K562 (cell line): ENCODE results near the gene COL26A1. TPM values are rescaled to one million over a fixed set of nuclear protein-coding genes. Genes with fewer than 3 reads are reported as not detected.

ENCODE experiments used
- ATAC-seq: fragments of 200-7000 bp; cut with Tn5 transposase; 3 replicates; pipeline ENCODE4 v1.9.1; 2020; ENCODE audit warnings: moderate library complexity
- BruUV-seq: library from RNA; stranded (reverse); fragments of 400-500 nt; replicated peaks from 2 replicates; lab custom pipeline; 2021; lab: Mats Ljungman, UMichigan
- CTCF ChIA-PET: fragments of 300-600 bp; formaldehyde crosslinking; extraction: SDS; loops from one replicate; lab custom pipeline; 2021; ENCODE audit warnings: low intra/inter-chr PET ratio; lab: Yijun Ruan, JAX
- POLR2A ChIA-PET: fragments of 300-600, 350-650 bp; sonication (Branson Sonifier 250); formaldehyde crosslinking; extraction: SDS; loops from one replicate; lab custom pipeline; 2021; ENCODE audit warnings: antibody characterized with exemption, inconsistent platforms; lab: Yijun Ruan, JAX
- DNase-seq, 4 experiments: peaks; one replicate each; pipeline versions ENCODE4 v3.0.0 to v3.0.0-alpha.2; 2011 to 2018; ENCODE audit warnings: low spot score in 3 of 4, mixed read lengths in 3 of 4; ENCODE audit errors: extremely low read depth in 1 of 4
- FAIRE-seq: peaks from 2 replicates; lab custom pipeline; 2011; peaks lifted over from hg19 to GRCh38; lab: Jason Lieb, UNC
- H2AFZ ChIP-seq: 2 replicates; pipeline ENCODE4 v1.6.0; 2011; ENCODE audit warnings: low read depth, low read length, control low read depth, inconsistent platforms
- H3K27ac ChIP-seq: fragments of 200-600 bp; 3 replicates; pipeline ENCODE4 v1.8.0; 2011; ENCODE audit warnings: low read depth, mild to moderate bottlenecking, control low read depth, inconsistent platforms, low read length, moderate library complexity, mixed read lengths; ENCODE audit errors: extremely low read depth
- H3K27me3 ChIP-seq, 2 experiments: fragments of 300-600 bp in 1 of 2; 2 replicates in 1 of 2; 3 replicates in 1 of 2; pipeline versions ENCODE4 v1.6.0 to v1.8.0; 2011; ENCODE audit warnings: inconsistent platforms in 2 of 2, low read length in 2 of 2, mild to moderate bottlenecking in 1 of 2, mixed read lengths in 1 of 2, moderate library complexity in 1 of 2; ENCODE audit not compliant: control insufficient read depth in 2 of 2, insufficient read depth in 2 of 2
- H3K36me3 ChIP-seq: fragments of 300-600 bp; 3 replicates; pipeline ENCODE4 v1.8.0; 2011; ENCODE audit warnings: mild to moderate bottlenecking, low read length, inconsistent platforms; ENCODE audit not compliant: control insufficient read depth, insufficient read depth
- H3K4me1 ChIP-seq, 2 experiments: fragments of 200-600 bp in 1 of 2; replicated peaks in 1 of 2; 2 replicates in 1 of 2; 3 replicates in 1 of 2; pipeline versions ENCODE4 v1.5.1 to v1.8.0; 2011; ENCODE audit warnings: inconsistent platforms in 2 of 2, low read length in 2 of 2, mild to moderate bottlenecking in 1 of 2, mixed read lengths in 1 of 2, moderate library complexity in 1 of 2; ENCODE audit not compliant: control insufficient read depth in 2 of 2, insufficient read depth in 2 of 2
- H3K4me2 ChIP-seq: 2 replicates; pipeline ENCODE4 v1.6.1; 2011; ENCODE audit warnings: low read length, control low read depth, inconsistent platforms, mixed read lengths; ENCODE audit not compliant: insufficient read depth
- H3K4me3 ChIP-seq: fragments of 200-600 bp; sonication (generic), shearing (Covaris generic); 2 replicates; pipeline ENCODE4 v1.5.1; 2016; ENCODE audit warnings: control low read depth, inconsistent platforms
- H3K79me2 ChIP-seq: fragments of 200-600 bp; 3 replicates; pipeline ENCODE4 v1.8.0; 2011; ENCODE audit warnings: low read length, inconsistent platforms; ENCODE audit not compliant: control insufficient read depth, insufficient read depth
- H3K9ac ChIP-seq, 2 experiments: 2 replicates each; pipeline versions ENCODE4 v1.6.0 to v1.6.1; 2011; ENCODE audit warnings: low read depth in 2 of 2, low read length in 2 of 2, control low read depth in 1 of 2, inconsistent platforms in 1 of 2, mild to moderate bottlenecking in 1 of 2, mixed read lengths in 1 of 2; ENCODE audit not compliant: insufficient read depth in 1 of 2
- H3K9me1 ChIP-seq: one replicate; pipeline ENCODE4 v1.6.0; 2011; ENCODE audit warnings: inconsistent platforms, mild to moderate bottlenecking, low read length, moderate library complexity; ENCODE audit not compliant: control insufficient read depth, insufficient read depth
- H3K9me3 ChIP-seq: replicated peaks from 2 replicates; pipeline ENCODE4 v1.5.1; 2011; ENCODE audit warnings: low read depth, low read length, inconsistent platforms; ENCODE audit not compliant: control insufficient read depth, insufficient read depth
- H4K20me1 ChIP-seq: replicated peaks from 2 replicates; pipeline ENCODE4 v1.6.1; 2011; ENCODE audit warnings: low read length, inconsistent platforms, mixed read lengths; ENCODE audit not compliant: control insufficient read depth, insufficient read depth
- BCL6 ChIP-seq: fragments of 250-450 bp; sonication (Bioruptor Pico); IDR thresholded peaks from 2 replicates; pipeline ENCODE4 v1.4.0; 2020
- CEBPG ChIP-seq, 3 experiments: fragments of 200-800 bp in 1 of 3; sonication (Bioruptor generic) in 1 of 3; sonication (generic) in 1 of 3; formaldehyde crosslinking in 1 of 3; IDR thresholded peaks in 2 of 3; conservative IDR thresholded peaks in 1 of 3; 2 replicates each; pipeline versions ENCODE4 v1.6.1 to v1.8.0; 2016 to 2022; ENCODE audit warnings: missing compliant biosample characterization in 2 of 3, missing genetic modification characterization in 2 of 3, mild to moderate bottlenecking in 1 of 3, missing genetic modification reagents in 1 of 3
- CHCHD3 ChIP-seq: fragments of 250-450 bp; sonication (Bioruptor Pico); IDR thresholded peaks from 2 replicates; pipeline ENCODE4 v2.1.2; 2022; ENCODE audit warnings: mild to moderate bottlenecking
- CREBBP ChIP-seq: IDR thresholded peaks from one replicate; pipeline ENCODE4 v1.6.1; 2012; ENCODE audit warnings: low read depth, mild to moderate bottlenecking, control low read depth, inconsistent platforms, low read length
- HNRNPH1 ChIP-seq: fragments of 200-400 bp; formaldehyde crosslinking; optimal IDR thresholded peaks from 2 replicates; pipeline ENCODE3; 2017; ENCODE audit warnings: low read depth, mild to moderate bottlenecking, low read length, moderate library complexity
- LCOR ChIP-seq: sonication (generic); formaldehyde crosslinking; IDR thresholded peaks from 2 replicates; pipeline ENCODE4 v1.8.0; 2022; ENCODE audit warnings: mild to moderate bottlenecking, missing genetic modification reagents
- RBM15 ChIP-seq: fragments of 200-400 bp; formaldehyde crosslinking; IDR thresholded peaks from 2 replicates; pipeline ENCODE4 v1.6.1; 2018; ENCODE audit warnings: mild to moderate bottlenecking, low read length, moderate library complexity; ENCODE audit not compliant: insufficient read depth
- SAFB ChIP-seq: fragments of 200-400 bp; formaldehyde crosslinking; IDR thresholded peaks from 2 replicates; pipeline ENCODE4 v1.6.1; 2017; ENCODE audit warnings: low read depth, low read length, borderline replicate concordance
- STAG1 ChIP-seq: sonication (generic); formaldehyde crosslinking; IDR thresholded peaks from 2 replicates; pipeline ENCODE4 v1.5.0; 2020; ENCODE audit warnings: missing genetic modification reagents, borderline replicate concordance
- TCF7L2 ChIP-seq: fragments of 150-350 bp; IDR thresholded peaks from 2 replicates; pipeline ENCODE4 v1.6.1; 2016; ENCODE audit warnings: low read depth, mild to moderate bottlenecking, low read length, moderate library complexity
- ZFP1 ChIP-seq: fragments of 450-650 bp; formaldehyde crosslinking; IDR thresholded peaks from 2 replicates; pipeline ENCODE4 v1.4.0; 2020; ENCODE audit warnings: mild to moderate bottlenecking, mixed read lengths
- ZNF311 ChIP-seq: fragments of 250-450 bp; sonication (Bioruptor Pico); IDR thresholded peaks from 2 replicates; pipeline ENCODE4 v1.4.0; 2020; ENCODE audit warnings: mild to moderate bottlenecking, moderate library complexity
- ZNF316 ChIP-seq: fragments of 450-650 bp; IDR thresholded peaks from 2 replicates; pipeline ENCODE4 v1.6.1; 2016
- ZNF75A ChIP-seq: fragments of 450-650 bp; formaldehyde crosslinking; IDR thresholded peaks from 2 replicates; pipeline ENCODE4 v1.4.0; 2020; ENCODE audit warnings: mild to moderate bottlenecking
- WGBS: fragments of 100-300 bp; shearing (Covaris generic); methylation state at CpG from one replicate; pipeline ENCODE4 v1.1.6; 2016; ENCODE audit warnings: low coverage, mixed read lengths; ENCODE audit not compliant: insufficient coverage; ENCODE audit errors: missing lambda C conversion rate; 5-methylcytosine and 5-hydroxymethylcytosine counted together
- in situ Hi-C: fragments of 300-500 bp; cut with MboI; formaldehyde crosslinking; loops from 4 replicates; pipeline ENCODE4 v1.15.0; 2018; ENCODE audit warnings: inconsistent platforms, mixed read lengths
- intact Hi-C: fragments of 100-400 bp; cut with micrococcal nuclease; formaldehyde crosslinking; loops from 2 replicates; pipeline ENCODE4 v1.14.2; 2022
- polyA plus RNA-seq, 8 experiments: library from polyadenylated mRNA; depleted of rRNA in 4 of 8; stranded (reverse) in 5 of 8; unstranded in 3 of 8; fragments of >200 nt; fragmentation: Nextera tagmentation in 2 of 8; fragmentation: Illumina TruSeq in 1 of 8; extraction: Ambion mirVana in 2 of 8; extraction: Trizol in 1 of 8; gene quantifications; 2 replicates each; pipeline versions ENCODE4 v1.2.1 to v1.2.3, GENCODE V29; 2011 to 2014; ENCODE audit warnings: inconsistent platforms in 1 of 8, missing spikeins in 1 of 8
- total RNA-seq, 7 experiments: library from RNA; depleted of rRNA in 6 of 7; stranded (reverse); fragments of >200 nt in 6 of 7; fragmentation: Illumina TruSeq in 2 of 7; extraction: Trizol in 2 of 7; gene quantifications; 2 replicates each; pipeline versions ENCODE4 v1.2.1 to v1.2.3, GENCODE V29; 2011 to 2021; ENCODE audit warnings: low replicate concordance in 1 of 7
- TF ChIP-seq, protein P1 (sequence below): fragments of 450-650 bp; conservative IDR thresholded peaks from 2 replicates; pipeline ENCODE4 v1.6.1; 2016; ENCODE audit warnings: missing genetic modification characterization, low read depth, mild to moderate bottlenecking, control low read depth, missing compliant biosample characterization
- TF ChIP-seq, protein P2 (sequence below), 2 experiments: fragments of 250-450 bp in 1 of 2; fragments of 450-650 bp in 1 of 2; sonication (Bioruptor Pico) in 1 of 2; IDR thresholded peaks; 2 replicates each; pipeline versions ENCODE4 v1.6.1 to v1.8.0; 2016 to 2021; ENCODE audit warnings: mild to moderate bottlenecking in 2 of 2, moderate library complexity in 2 of 2, missing compliant biosample characterization in 1 of 2, missing genetic modification characterization in 1 of 2
- TF ChIP-seq, protein P3 (sequence below): fragments of 450-650 bp; IDR thresholded peaks from 2 replicates; pipeline ENCODE4 v1.6.1; 2016; ENCODE audit warnings: borderline replicate concordance

Gene COL26A1
- total and polyA plus RNA-seq, 9 of the 15 experiments (the other 6 are each of a cell fraction or from before 2014, with no cell fraction given), result 0.04 to 0.39 (median 0.07) TPM; not detected in 5

DNA sequence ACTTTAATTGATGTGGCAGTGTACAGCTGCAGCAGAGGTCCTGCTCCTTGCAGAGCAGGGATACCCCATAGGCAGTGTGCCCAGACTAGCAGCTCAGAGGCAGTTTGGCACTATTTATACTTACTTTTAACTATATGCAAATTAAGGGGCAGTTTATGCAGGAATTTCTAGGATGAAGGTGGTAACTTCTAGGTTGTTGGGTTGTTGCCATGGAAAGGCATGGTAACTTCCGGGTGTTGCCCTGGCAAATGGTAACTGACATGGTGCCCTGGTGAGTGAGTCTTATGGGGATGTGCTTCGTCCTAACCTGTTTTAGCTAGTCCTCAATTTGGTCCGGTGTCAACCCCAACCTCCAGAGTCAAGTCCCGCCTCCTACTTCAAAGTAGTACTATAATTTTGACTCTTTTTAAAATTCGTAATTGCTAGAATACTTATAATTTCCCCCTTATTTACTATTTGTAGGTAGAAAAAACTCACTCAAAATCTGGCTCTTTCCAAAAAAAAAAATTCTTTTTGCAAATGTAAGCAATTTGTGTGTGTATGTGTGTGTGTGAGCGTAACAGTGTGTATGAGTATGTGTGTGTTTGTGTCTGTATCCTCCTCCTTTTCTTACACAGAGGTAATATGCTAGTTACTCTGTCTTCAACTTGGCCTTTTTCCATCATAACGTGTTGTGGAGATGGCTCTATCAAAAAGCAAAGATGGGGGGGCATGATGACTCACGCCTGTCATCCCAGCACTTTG, 5.9 kb downstream of the COL26A1 start:
- WGBS, result 2% methylated on average over 8 of the region's 8 CpGs
- no peak overlapping the region for H3K4me2 ChIP-seq
- no peaks in the 10 kb centered on the region for H3K36me3 ChIP-seq
- intact Hi-C loops, result loop anchor here (10.0 kb wide), 1 partner anchor 46 kb away; no protein-coding TSS in a partner anchor
- no peaks in the 10 kb centered on the region for H3K9me1 ChIP-seq
- no peak overlapping the region for H3K9ac ChIP-seq
- no peak for ATAC-seq
- H3K9me3 ChIP-seq, result no peaks in the 10 kb centered on the region
- ChIA-PET CTCF (no interaction called here), POLR2A (no interaction called here)
- H4K20me1 ChIP-seq, result no peaks in the 10 kb centered on the region; the same call in 1 of the 2 replicates
- peaks cover 21 to 50% of the 10 kb centered on the region in 2 experiments; a peak in 3 of 5 replicates for H3K27me3 ChIP-seq
- no peak overlapping the region for H3K4me3 ChIP-seq
- no TSS peak for BruUV-seq
- no peak overlapping the region for H3K27ac ChIP-seq
- FAIRE-seq, result no peak
- no peak for DNase-seq
- H2AFZ ChIP-seq, result no peak overlapping the region
- H3K4me1 ChIP-seq, result peaks cover 0 to 5% of the 10 kb centered on the region in 2 experiments; a peak in 2 of 5 replicates
- in situ Hi-C loops, result no loop called here
- H3K79me2 ChIP-seq, result no peaks in the 10 kb centered on the region
- no peak for TF ChIP-seq BCL6 (CRISPR knock-in tag)
- no peak for TF ChIP-seq TCF7L2
- no peak for TF ChIP-seq RBM15
- TF ChIP-seq LCOR (CRISPR knock-in tag), result no peak
- no peak for TF ChIP-seq SAFB
- peak; percentile 4; the same call in 1 of the 2 replicates for TF ChIP-seq ZNF316
- TF ChIP-seq, protein P1, sequence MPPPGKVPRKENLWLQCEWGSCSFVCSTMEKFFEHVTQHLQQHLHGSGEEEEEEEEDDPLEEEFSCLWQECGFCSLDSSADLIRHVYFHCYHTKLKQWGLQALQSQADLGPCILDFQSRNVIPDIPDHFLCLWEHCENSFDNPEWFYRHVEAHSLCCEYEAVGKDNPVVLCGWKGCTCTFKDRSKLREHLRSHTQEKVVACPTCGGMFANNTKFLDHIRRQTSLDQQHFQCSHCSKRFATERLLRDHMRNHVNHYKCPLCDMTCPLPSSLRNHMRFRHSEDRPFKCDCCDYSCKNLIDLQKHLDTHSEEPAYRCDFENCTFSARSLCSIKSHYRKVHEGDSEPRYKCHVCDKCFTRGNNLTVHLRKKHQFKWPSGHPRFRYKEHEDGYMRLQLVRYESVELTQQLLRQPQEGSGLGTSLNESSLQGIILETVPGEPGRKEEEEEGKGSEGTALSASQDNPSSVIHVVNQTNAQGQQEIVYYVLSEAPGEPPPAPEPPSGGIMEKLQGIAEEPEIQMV (tag), result peak; percentile 71
- TF ChIP-seq ZFP1 (CRISPR knock-in tag), result no peak
- TF ChIP-seq, protein P2, sequence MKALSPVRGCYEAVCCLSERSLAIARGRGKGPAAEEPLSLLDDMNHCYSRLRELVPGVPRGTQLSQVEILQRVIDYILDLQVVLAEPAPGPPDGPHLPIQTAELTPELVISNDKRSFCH (CRISPR knock-in tag; IDR thresholded peaks at IDR 0.05), result no peak
- TF ChIP-seq, protein P2 (tag; IDR thresholded peaks at IDR 0.05), result no peak
- TF ChIP-seq STAG1 (CRISPR knock-in tag), result no peak
- no peak for TF ChIP-seq CEBPG (CRISPR knock-in tag; IDR thresholded peaks at IDR 0.05)
- TF ChIP-seq CEBPG (tag; conservative IDR thresholded peaks at IDR 0.05 in 1 of 2, IDR thresholded peaks at IDR 0.05 in 1 of 2), result no peak
- no peak for TF ChIP-seq CHCHD3 (CRISPR knock-in tag)
- no peak for TF ChIP-seq ZNF75A (CRISPR knock-in tag)
- TF ChIP-seq CREBBP, result no peak
- no peak for TF ChIP-seq ZNF311 (CRISPR knock-in tag)
- TF ChIP-seq, protein P3, sequence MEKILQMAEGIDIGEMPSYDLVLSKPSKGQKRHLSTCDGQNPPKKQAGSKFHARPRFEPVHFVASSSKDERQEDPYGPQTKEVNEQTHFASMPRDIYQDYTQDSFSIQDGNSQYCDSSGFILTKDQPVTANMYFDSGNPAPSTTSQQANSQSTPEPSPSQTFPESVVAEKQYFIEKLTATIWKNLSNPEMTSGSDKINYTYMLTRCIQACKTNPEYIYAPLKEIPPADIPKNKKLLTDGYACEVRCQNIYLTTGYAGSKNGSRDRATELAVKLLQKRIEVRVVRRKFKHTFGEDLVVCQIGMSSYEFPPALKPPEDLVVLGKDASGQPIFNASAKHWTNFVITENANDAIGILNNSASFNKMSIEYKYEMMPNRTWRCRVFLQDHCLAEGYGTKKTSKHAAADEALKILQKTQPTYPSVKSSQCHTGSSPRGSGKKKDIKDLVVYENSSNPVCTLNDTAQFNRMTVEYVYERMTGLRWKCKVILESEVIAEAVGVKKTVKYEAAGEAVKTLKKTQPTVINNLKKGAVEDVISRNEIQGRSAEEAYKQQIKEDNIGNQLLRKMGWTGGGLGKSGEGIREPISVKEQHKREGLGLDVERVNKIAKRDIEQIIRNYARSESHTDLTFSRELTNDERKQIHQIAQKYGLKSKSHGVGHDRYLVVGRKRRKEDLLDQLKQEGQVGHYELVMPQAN, result no peak
- no peak for TF ChIP-seq HNRNPH1
